ENCODE data around the gene PRKCA. TPM values are rescaled to one million over a fixed set of nuclear protein-coding genes. Genes with fewer than 3 reads are reported as not detected.

The PRKCA gene
- total and polyA plus RNA-seq, 2 of the 13 experiments (the other 11 are each of a cell fraction or from before 2014, with no cell fraction given): 18.5 to 21.5 TPM

DNA sequence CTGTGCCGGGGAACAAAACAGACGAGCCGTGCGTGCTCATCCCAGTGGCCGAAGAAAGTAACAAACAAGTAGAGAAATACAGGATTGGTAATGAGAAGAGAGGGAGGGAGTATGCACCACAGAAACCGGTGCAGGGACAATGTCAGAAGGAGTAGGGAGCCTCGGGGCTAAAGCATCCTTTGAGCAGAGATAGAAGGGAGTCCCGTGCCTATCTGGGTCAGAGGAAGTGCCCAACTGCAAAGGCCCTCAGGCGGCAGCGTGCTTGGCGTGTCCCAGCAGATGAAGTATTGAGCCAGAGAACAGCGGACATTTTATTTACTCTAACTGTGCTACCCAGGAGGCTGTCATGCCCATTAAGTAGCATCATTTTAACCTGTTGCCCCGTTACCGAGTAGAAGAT lies 417.6 kb downstream of the PRKCA start:
- Histone ChIP-seq H3K27ac (ENCODE audit: extremely low read length, insufficient read depth, low read length) (no peak overlapping the region), H3K27me3 (ENCODE audit: control insufficient read depth in 1 of 2, insufficient read depth in 2 of 2, low read length in 2 of 2) (no peaks in the 10 kb centered on the region), H3K4me2 (ENCODE audit: low read depth, low read length) (no peak overlapping the region), H3K36me3 (replicated peaks in 1 of 2; ENCODE audit: control insufficient read depth in 1 of 2, insufficient read depth in 2 of 2, low read length in 2 of 2) (peaks cover 0 to 7% of the 10 kb centered on the region in 2 experiments; a peak in 1 of 5 replicates), H3K4me1 (ENCODE audit: insufficient read depth, low read length) (peaks cover 6% of the 10 kb centered on the region; the same call in 1 of the 2 replicates), H3K9ac (ENCODE audit: insufficient read depth, low read depth, low read length) (no peak overlapping the region), H3K4me3 (replicated peaks in 1 of 3; ENCODE audit: insufficient read depth in 1 of 3, low read depth in 2 of 3, low read length in 3 of 3) (no peak overlapping the region), H3K79me2 (ENCODE audit: insufficient read depth, low read length) (no peaks in the 10 kb centered on the region), H2AFZ (ENCODE audit: low read length) (no peak overlapping the region), H4K20me1 (ENCODE audit: insufficient read depth, low read length) (no peaks in the 10 kb centered on the region), H3K9me3 (ENCODE audit: low read length) (no peaks in the 10 kb centered on the region)
- ChIA-PET POLR2A (no interaction called here), CTCF (ENCODE audit: low intra/inter-chr PET ratio, low total read pairs) (no interaction called here)
- ATAC-seq (no peak), DNase-seq (ENCODE audit: low spot score) (no peak), FAIRE-seq (no peak)
- no peak for TF ChIP-seq ZBTB1 (CRISPR knock-in tag; IDR thresholded peaks at IDR 0.05; ENCODE audit: borderline replicate concordance)
- TF ChIP-seq HHEX (CRISPR knock-in tag; IDR thresholded peaks at IDR 0.05): no peak
- intact Hi-C loops (cut with micrococcal nuclease; ENCODE audit: unreplicated experiment) (no loop called here), in situ Hi-C loops (cut with HindIII; ENCODE audit: extremely low pct_ligation_motif_present, low pct_unique_long_range_greater_than_20kb) (no loop called here)
- WGBS (ENCODE audit: low lambda C conversion rate): 96% methylated on average over 14 of the region's 14 CpGs
- BruUV-seq (replicated peaks): no TSS peak

DNA sequence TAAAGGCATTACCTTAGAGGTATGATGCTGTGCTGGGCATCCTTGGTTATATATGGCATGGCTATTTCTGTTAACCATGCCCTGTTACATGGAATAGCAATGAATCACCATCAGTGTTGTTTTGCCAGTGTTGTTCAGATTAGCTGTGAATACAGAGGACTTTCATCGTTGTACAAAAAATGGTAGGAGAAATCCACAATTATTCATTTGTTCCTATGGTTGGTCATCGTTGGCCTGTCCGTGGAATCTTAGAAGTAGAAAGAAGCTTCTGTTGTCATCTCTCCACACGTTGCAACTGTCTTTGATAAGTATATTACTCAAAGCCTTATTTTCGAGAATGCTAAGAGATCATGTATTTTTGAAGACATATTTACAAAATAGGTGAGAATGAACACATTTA lies 418.2 kb downstream of the PRKCA start:
- intact Hi-C loops (cut with micrococcal nuclease; ENCODE audit: unreplicated experiment) (no loop called here), in situ Hi-C loops (cut with HindIII; ENCODE audit: extremely low pct_ligation_motif_present, low pct_unique_long_range_greater_than_20kb) (no loop called here)
- TF ChIP-seq ETV5 (CRISPR knock-in tag; IDR thresholded peaks at IDR 0.05; ENCODE audit: borderline replicate concordance) (no peak), ZFP41 (CRISPR knock-in tag; IDR thresholded peaks at IDR 0.05; ENCODE audit: borderline replicate concordance) (no peak), ZNF484 (CRISPR knock-in tag; IDR thresholded peaks at IDR 0.05; ENCODE audit: borderline replicate concordance, low read depth) (no peak), MIER2 (CRISPR knock-in tag; IDR thresholded peaks at IDR 0.05) (no peak)
- TF ChIP-seq, protein P1, sequence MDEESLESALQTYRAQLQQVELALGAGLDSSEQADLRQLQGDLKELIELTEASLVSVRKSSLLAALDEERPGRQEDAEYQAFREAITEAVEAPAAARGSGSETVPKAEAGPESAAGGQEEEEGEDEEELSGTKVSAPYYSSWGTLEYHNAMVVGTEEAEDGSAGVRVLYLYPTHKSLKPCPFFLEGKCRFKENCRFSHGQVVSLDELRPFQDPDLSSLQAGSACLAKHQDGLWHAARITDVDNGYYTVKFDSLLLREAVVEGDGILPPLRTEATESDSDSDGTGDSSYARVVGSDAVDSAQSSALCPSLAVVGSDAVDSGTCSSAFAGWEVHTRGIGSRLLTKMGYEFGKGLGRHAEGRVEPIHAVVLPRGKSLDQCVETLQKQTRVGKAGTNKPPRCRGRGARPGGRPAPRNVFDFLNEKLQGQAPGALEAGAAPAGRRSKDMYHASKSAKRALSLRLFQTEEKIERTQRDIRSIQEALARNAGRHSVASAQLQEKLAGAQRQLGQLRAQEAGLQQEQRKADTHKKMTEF (CRISPR knock-in tag; IDR thresholded peaks at IDR 0.05): no peak
- Histone ChIP-seq H3K4me2 (ENCODE audit: low read depth, low read length) (no peak overlapping the region), H3K79me2 (ENCODE audit: insufficient read depth, low read length) (no peaks in the 10 kb centered on the region), H3K4me1 (ENCODE audit: insufficient read depth, low read length) (peaks cover under 1% of the 10 kb centered on the region; the same call in 1 of the 2 replicates), H3K9ac (ENCODE audit: insufficient read depth, low read depth, low read length) (no peak overlapping the region), H3K27me3 (ENCODE audit: control insufficient read depth in 1 of 2, insufficient read depth in 2 of 2, low read length in 2 of 2) (no peaks in the 10 kb centered on the region), H3K4me3 (replicated peaks in 1 of 3; ENCODE audit: insufficient read depth in 1 of 3, low read depth in 2 of 3, low read length in 3 of 3) (no peak overlapping the region), H4K20me1 (ENCODE audit: insufficient read depth, low read length) (no peaks in the 10 kb centered on the region), H3K36me3 (replicated peaks in 1 of 2; ENCODE audit: control insufficient read depth in 1 of 2, insufficient read depth in 2 of 2, low read length in 2 of 2) (peaks cover 0 to 7% of the 10 kb centered on the region in 2 experiments; a peak in 1 of 5 replicates), H2AFZ (ENCODE audit: low read length) (no peak overlapping the region), H3K9me3 (ENCODE audit: low read length) (no peaks in the 10 kb centered on the region), H3K27ac (ENCODE audit: extremely low read length, insufficient read depth, low read length) (no peak overlapping the region)
- 96% methylated on average over 5 of the region's 5 CpGs for WGBS (ENCODE audit: low lambda C conversion rate)
- CTCF ChIA-PET (ENCODE audit: low intra/inter-chr PET ratio, low total read pairs): no interaction called here
- POLR2A ChIA-PET: no interaction called here
- no peak for ATAC-seq
- DNase-seq (ENCODE audit: low spot score): no peak
- BruUV-seq (replicated peaks): no TSS peak
- no peak for FAIRE-seq

All from HepG2 (cell line).